ENCODE data around the gene CZIB. TPM values are rescaled to one million over a fixed set of nuclear protein-coding genes. Genes with fewer than 3 reads are reported as not detected.

The CZIB gene
- polyA plus RNA-seq, 2 of the 4 experiments (the other 2 are of a cell fraction): 33.1 to 66.2 TPM

DNA sequence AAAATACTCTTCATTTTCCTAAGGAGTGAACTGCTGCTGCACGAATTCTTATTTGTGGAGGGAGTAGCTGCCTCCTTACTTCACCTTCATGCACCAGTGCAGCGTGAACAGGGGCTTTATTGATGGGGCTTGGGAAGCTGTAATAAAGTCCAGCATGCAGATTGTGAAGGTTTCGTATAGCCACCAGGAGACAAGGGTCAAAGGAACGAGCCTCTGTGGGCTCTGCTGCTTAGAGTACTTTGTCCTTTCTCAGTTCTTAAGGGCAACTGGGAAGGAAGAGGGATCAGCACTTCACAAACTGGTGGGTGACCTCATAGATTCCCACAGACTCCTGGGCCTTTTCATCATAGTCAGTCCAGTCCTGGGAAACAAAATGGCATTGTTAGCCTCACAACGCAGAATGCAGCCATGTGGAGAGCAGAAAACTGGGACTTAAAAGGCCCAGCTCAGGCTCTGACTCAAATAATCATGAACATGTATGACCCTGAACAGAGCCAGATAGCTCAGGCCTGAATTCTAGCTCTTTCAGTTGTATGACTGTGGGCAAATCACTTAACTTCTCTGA lies 6.0 kb downstream of the CZIB start:
- no peak overlapping the region for H3K4me2 ChIP-seq
- FAIRE-seq: no peak
- no peak overlapping the region for H3K4me3 ChIP-seq
- POLR2A ChIA-PET: no interaction called here
- DNase-seq (ENCODE audit: low read depth in 1 of 2, low spot score in 1 of 2): no peak
- no peaks in the 10 kb centered on the region for H3K9me3 ChIP-seq
- no peak overlapping the region for H3K27ac ChIP-seq
- H3K4me1 ChIP-seq: peaks cover 6% of the 10 kb centered on the region; the same call in 1 of the 3 replicates
- no peak for ATAC-seq
- 84% methylated on average over 5 of the region's 5 CpGs for WGBS (ENCODE audit: missing lambda C conversion rate)
- CTCF ChIA-PET: no interaction called here
- TF ChIP-seq, protein P1, sequence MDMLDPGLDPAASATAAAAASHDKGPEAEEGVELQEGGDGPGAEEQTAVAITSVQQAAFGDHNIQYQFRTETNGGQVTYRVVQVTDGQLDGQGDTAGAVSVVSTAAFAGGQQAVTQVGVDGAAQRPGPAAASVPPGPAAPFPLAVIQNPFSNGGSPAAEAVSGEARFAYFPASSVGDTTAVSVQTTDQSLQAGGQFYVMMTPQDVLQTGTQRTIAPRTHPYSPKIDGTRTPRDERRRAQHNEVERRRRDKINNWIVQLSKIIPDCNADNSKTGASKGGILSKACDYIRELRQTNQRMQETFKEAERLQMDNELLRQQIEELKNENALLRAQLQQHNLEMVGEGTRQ (IDR thresholded peaks at IDR 0.05): no peak
- TF ChIP-seq RARB (CRISPR knock-in tag; IDR thresholded peaks at IDR 0.05): no peak
- no peak for TF ChIP-seq EP300 (IDR thresholded peaks at IDR 0.05)

DNA sequence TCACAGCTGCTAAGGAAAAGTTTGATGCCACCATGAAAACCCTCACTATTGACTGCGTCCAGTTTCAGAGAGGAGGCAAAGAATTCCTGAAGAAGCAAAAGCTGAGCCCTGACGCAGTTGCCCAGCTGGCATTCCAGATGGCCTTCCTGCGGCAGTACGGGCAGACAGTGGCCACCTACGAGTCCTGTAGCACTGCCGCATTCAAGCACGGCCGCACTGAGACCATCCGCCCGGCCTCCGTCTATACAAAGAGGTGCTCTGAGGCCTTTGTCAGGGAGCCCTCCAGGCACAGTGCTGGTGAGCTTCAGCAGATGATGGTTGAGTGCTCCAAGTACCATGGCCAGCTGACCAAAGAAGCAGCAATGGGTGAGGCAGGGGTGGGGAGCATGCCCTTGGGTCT lies 9.5 kb downstream of the CZIB start:
- FAIRE-seq (no peak), DNase-seq (ENCODE audit: low read depth in 1 of 2, low spot score in 1 of 2) (no peak), ATAC-seq (no peak)
- Histone ChIP-seq H3K4me2 (no peak overlapping the region), H3K27ac (no peak overlapping the region), H3K9me3 (peaks cover 10% of the 10 kb centered on the region; the same call in 2 of the 3 replicates), H3K4me1 (no peaks in the 10 kb centered on the region), H3K4me3 (no peak overlapping the region)
- ChIA-PET CTCF (interaction anchor here (1.0 kb wide), 1 partner anchor 12 kb away, joined by 3 read pairs; no protein-coding TSS in a partner anchor), POLR2A (no interaction called here)
- TF ChIP-seq GATA3 (IDR thresholded peaks at IDR 0.05; ENCODE audit: borderline replicate concordance) (no peak), POLR2A (IDR thresholded peaks at IDR 0.05; ENCODE audit: low read length) (no peak), HOXA7 (CRISPR knock-in tag; IDR thresholded peaks at IDR 0.05) (no peak), HES2 (IDR thresholded peaks at IDR 0.05) (no peak), FOSL2 (IDR thresholded peaks at IDR 0.05) (no peak), FOSL2 (CRISPR knock-in tag; IDR thresholded peaks at IDR 0.05) (no peak), RCOR1 (IDR thresholded peaks at IDR 0.05; ENCODE audit: low read depth, low read length) (no peak), FOSB (CRISPR knock-in tag; IDR thresholded peaks at IDR 0.05) (no peak), SMC3 (IDR thresholded peaks at IDR 0.05) (no peak), KDM1A (IDR thresholded peaks at IDR 0.05; ENCODE audit: low read depth) (no peak), RAD21 (conservative IDR thresholded peaks at IDR 0.05 in 1 of 2, IDR thresholded peaks at IDR 0.05 in 1 of 2) (no peak)
- whole genome bisulfite sequencing (ENCODE audit: missing lambda C conversion rate): 93% methylated on average over 11 of the region's 11 CpGs

DNA sequence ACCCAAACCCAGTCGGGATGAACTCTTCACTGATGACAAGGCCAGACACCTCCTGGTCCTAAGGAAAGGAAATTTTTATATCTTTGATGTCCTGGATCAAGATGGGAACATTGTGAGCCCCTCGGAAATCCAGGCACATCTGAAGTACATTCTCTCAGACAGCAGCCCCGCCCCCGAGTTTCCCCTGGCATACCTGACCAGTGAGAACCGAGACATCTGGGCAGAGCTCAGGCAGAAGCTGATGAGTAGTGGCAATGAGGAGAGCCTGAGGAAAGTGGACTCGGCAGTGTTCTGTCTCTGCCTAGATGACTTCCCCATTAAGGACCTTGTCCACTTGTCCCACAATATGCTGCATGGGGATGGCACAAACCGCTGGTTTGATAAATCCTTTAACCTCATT lies 10.1 kb downstream of the CZIB start:
- DNase-seq (ENCODE audit: low read depth in 1 of 2, low spot score in 1 of 2) (no peak), ATAC-seq (no peak), FAIRE-seq (no peak)
- Histone ChIP-seq H3K4me1 (no peaks in the 10 kb centered on the region), H3K27ac (no peak overlapping the region), H3K4me2 (no peak overlapping the region), H3K9me3 (peaks cover 16% of the 10 kb centered on the region; the same call in 2 of the 3 replicates), H3K4me3 (no peak overlapping the region)
- no peak for TF ChIP-seq FOSL2 (IDR thresholded peaks at IDR 0.05)
- no peak for TF ChIP-seq FOSL2 (CRISPR knock-in tag; IDR thresholded peaks at IDR 0.05)
- no peak for TF ChIP-seq POLR2AphosphoS2 (conservative IDR thresholded peaks at IDR 0.05; ENCODE audit: low read length)
- no peak for TF ChIP-seq HOXB13 (CRISPR knock-in tag; IDR thresholded peaks at IDR 0.05; ENCODE audit: low read depth)
- no peak for TF ChIP-seq KDM1A (IDR thresholded peaks at IDR 0.05; ENCODE audit: low read depth)
- no peak for TF ChIP-seq EHMT2 (IDR thresholded peaks at IDR 0.05; ENCODE audit: low read depth)
- TF ChIP-seq ESRRA (IDR thresholded peaks at IDR 0.05; ENCODE audit: borderline replicate concordance, low read length): no peak
- ChIA-PET POLR2A (no interaction called here), CTCF (interaction anchor here (1.0 to 1.6 kb wide), 2 partner anchors 12 to 24 kb away, joined by 3 read pairs; no protein-coding TSS in a partner anchor)
- 78% methylated on average over 7 of the region's 7 CpGs for WGBS (ENCODE audit: missing lambda C conversion rate)

GRCh38 chr1:53207726-53208125 lies 12.7 kb downstream of the CZIB start:
- Histone ChIP-seq H3K4me2 (no peak overlapping the region), H3K4me1 (no peaks in the 10 kb centered on the region), H3K9me3 (peaks cover 17% of the 10 kb centered on the region; the same call in 2 of the 3 replicates), H3K4me3 (no peak overlapping the region), H3K27ac (no peak overlapping the region)
- ATAC-seq (no peak), FAIRE-seq (no peak), DNase-seq (ENCODE audit: low read depth in 1 of 2, low spot score in 1 of 2) (no peak)
- WGBS (ENCODE audit: missing lambda C conversion rate): 90% methylated on average over 1 of the region's 1 CpG
- CTCF ChIA-PET: no interaction called here
- POLR2A ChIA-PET: no interaction called here
- TF ChIP-seq, protein P2, sequence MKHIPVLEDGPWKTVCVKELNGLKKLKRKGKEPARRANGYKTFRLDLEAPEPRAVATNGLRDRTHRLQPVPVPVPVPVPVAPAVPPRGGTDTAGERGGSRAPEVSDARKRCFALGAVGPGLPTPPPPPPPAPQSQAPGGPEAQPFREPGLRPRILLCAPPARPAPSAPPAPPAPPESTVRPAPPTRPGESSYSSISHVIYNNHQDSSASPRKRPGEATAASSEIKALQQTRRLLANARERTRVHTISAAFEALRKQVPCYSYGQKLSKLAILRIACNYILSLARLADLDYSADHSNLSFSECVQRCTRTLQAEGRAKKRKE (CRISPR knock-in tag; IDR thresholded peaks at IDR 0.05; ENCODE audit: low read depth): no peak
- TF ChIP-seq, protein P3, sequence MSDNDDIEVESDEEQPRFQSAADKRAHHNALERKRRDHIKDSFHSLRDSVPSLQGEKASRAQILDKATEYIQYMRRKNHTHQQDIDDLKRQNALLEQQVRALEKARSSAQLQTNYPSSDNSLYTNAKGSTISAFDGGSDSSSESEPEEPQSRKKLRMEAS (IDR thresholded peaks at IDR 0.05): no peak
- TF ChIP-seq POLR2A (IDR thresholded peaks at IDR 0.05; ENCODE audit: low read length): no peak
- TF ChIP-seq, protein P1 (IDR thresholded peaks at IDR 0.05): no peak
- no peak for TF ChIP-seq HOXA7 (CRISPR knock-in tag; IDR thresholded peaks at IDR 0.05)
- no peak for TF ChIP-seq RFX5 (IDR thresholded peaks at IDR 0.05)
- TF ChIP-seq, protein P4, sequence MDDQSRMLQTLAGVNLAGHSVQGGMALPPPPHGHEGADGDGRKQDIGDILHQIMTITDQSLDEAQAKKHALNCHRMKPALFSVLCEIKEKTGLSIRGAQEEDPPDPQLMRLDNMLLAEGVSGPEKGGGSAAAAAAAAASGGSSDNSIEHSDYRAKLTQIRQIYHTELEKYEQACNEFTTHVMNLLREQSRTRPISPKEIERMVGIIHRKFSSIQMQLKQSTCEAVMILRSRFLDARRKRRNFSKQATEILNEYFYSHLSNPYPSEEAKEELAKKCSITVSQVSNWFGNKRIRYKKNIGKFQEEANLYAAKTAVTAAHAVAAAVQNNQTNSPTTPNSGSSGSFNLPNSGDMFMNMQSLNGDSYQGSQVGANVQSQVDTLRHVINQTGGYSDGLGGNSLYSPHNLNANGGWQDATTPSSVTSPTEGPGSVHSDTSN (IDR thresholded peaks at IDR 0.05): no peak
- TF ChIP-seq NR3C1 (IDR thresholded peaks at IDR 0.05): no peak
- TF ChIP-seq, protein P5, sequence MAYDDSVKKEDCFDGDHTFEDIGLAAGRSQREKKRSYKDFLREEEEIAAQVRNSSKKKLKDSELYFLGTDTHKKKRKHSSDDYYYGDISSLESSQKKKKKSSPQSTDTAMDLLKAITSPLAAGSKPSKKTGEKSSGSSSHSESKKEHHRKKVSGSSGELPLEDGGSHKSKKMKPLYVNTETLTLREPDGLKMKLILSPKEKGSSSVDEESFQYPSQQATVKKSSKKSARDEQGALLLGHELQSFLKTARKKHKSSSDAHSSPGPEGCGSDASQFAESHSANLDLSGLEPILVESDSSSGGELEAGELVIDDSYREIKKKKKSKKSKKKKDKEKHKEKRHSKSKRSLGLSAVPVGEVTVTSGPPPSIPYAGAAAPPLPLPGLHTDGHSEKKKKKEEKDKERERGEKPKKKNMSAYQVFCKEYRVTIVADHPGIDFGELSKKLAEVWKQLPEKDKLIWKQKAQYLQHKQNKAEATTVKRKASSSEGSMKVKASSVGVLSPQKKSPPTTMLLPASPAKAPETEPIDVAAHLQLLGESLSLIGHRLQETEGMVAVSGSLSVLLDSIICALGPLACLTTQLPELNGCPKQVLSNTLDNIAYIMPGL (CRISPR knock-in tag; IDR thresholded peaks at IDR 0.05; ENCODE audit: borderline replicate concordance): no peak
- TF ChIP-seq POLR2AphosphoS2 (conservative IDR thresholded peaks at IDR 0.05; ENCODE audit: low read length): no peak
- no peak for TF ChIP-seq CBX8 (IDR thresholded peaks at IDR 0.05)
- no peak for TF ChIP-seq RAD21 (conservative IDR thresholded peaks at IDR 0.05 in 1 of 2, IDR thresholded peaks at IDR 0.05 in 1 of 2)

Measured in A549 (cell line).